ENCODE data around the gene CCDC102A. TPM values are rescaled to one million over a fixed set of nuclear protein-coding genes. Genes with fewer than 3 reads are reported as not detected.
A peak's percentile ranks its signal among the peaks of the same experiment; 100 is the strongest.

CCDC102A gene
- total RNA-seq, 1 experiment from 2014 or later = 9.5 TPM

GRCh38 chr16:57537581-57538234 is 1.3 kb upstream of the CCDC102A start:
- DNase-seq (ENCODE audit: low read depth) = no peak

- no peak for DNase-seq (ENCODE audit: low read depth)
These were observed 779 bp upstream of the CCDC102A start for GRCh38 chr16:57537194-57537505.

- peak; percentile 92 for DNase-seq (ENCODE audit: low read depth)
These were observed 578 bp downstream of the CCDC102A start for GRCh38 chr16:57535680-57536305.

GRCh38 chr16:57534881-57535658 is 1.3 kb downstream of the CCDC102A start:
- DNase-seq (ENCODE audit: low read depth) = no peak

GRCh38 chr16:57534337-57534880 is 2.0 kb downstream of the CCDC102A start:
- DNase-seq (ENCODE audit: low read depth) = no peak

GRCh38 chr16:57533431-57534336 is 2.7 kb downstream of the CCDC102A start:
- DNase-seq (ENCODE audit: low read depth) = no peak

GRCh38 chr16:57532266-57532625 is 4.1 kb downstream of the CCDC102A start:
- no peak for DNase-seq (ENCODE audit: low read depth)

- DNase-seq (ENCODE audit: low read depth) = no peak
These were observed 4.6 kb downstream of the CCDC102A start for GRCh38 chr16:57531635-57532265.

GRCh38 chr16:57531253-57531575 is 5.2 kb downstream of the CCDC102A start:
- DNase-seq (ENCODE audit: low read depth) = no peak

- no peak for DNase-seq (ENCODE audit: low read depth)
These were observed 5.7 kb downstream of the CCDC102A start for GRCh38 chr16:57530522-57531252.

- DNase-seq (ENCODE audit: low read depth) = peak; percentile 70
These were observed 6.3 kb downstream of the CCDC102A start for GRCh38 chr16:57530104-57530521.

GRCh38 chr16:57529391-57530103 is 6.8 kb downstream of the CCDC102A start:
- DNase-seq (ENCODE audit: low read depth) = no peak

- no peak for DNase-seq (ENCODE audit: low read depth)
These were observed 7.6 kb downstream of the CCDC102A start for GRCh38 chr16:57528499-57529390.

GRCh38 chr16:57527610-57528360 is 8.6 kb downstream of the CCDC102A start:
- no peak for DNase-seq (ENCODE audit: low read depth)

GRCh38 chr16:57527027-57527426 is 9.3 kb downstream of the CCDC102A start:
- DNase-seq (ENCODE audit: low read depth) = no peak

GRCh38 chr16:57526498-57526897 is 9.9 kb downstream of the CCDC102A start:
- DNase-seq (ENCODE audit: low read depth) = no peak

- DNase-seq (ENCODE audit: low read depth) = no peak
These were observed 10.6 kb downstream of the CCDC102A start for GRCh38 chr16:57525761-57526160.

GRCh38 chr16:57522960-57523359 is 13.4 kb downstream of the CCDC102A start:
- no peak for DNase-seq (ENCODE audit: low read depth)
